H4 (cell line): ENCODE measurements around the gene SSR1. TPM values are rescaled to one million over a fixed set of nuclear protein-coding genes. Genes with fewer than 3 reads are reported as not detected.

Experiments
- DNase-seq: peaks from one replicate; pipeline ENCODE4 v3.0.0-alpha.2; 2015; ENCODE audit warnings: low spot score
- total RNA-seq: library from RNA; depleted of rRNA; stranded (reverse); fragments of >200 nt; shearing (Covaris generic); gene quantifications from 2 replicates; pipeline ENCODE4 v1.2.3, GENCODE V29; 2014

Gene SSR1
- total RNA-seq, 1 experiment from 2014 or later: 127 TPM

DNA sequence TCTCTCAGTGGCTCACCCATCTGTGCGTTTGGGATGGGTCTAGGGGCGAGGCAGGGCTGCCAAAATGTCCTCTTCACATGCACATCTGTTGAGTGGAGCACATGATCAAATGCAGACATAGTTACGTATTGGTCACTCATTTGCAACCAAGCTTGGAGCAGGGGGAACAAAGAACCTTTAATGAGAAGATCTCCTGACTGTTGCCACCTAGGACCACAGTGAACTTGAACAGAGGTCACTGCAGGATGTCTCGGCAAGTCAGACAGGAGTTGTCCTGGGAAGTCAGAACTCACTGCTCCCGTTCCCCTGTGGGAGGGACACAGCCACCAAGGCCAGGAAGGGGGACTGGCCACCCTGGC lies 73.4 kb downstream of the SSR1 start:
- DNase-seq: no peak

DNA sequence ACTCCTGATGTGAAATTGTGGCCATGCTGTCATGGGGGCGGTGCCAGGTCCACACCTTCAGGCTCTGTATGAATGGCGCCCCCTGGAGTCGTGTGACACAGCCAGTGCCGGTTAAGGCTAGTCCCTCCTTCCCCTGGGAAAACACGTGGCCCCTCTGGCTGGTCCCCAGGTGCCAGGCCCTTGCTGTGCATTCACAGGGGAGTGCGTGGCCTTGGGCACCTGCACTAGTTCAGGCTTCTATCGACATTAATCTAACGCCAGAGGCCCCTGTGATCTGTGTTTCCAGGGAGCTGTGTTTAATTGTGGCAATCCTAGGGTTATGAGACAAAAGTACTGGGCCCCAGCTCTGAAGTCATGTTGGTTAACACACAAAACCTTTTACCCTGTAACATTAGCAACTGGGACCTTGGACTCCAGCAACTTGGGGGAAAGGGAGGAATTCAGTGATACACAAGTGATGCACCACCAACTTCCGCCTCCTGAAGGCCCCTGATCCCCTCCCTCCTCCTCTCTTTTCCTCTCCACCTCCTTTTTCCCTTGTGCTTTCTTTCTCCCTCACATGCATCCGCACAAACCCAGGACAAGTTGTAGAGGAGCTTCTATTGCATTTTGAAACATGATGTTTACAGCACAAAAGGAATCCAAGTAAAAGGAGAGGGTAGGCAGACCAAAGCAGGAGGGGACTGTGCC lies 74.0 kb downstream of the SSR1 start:
- DNase-seq: peak; percentile 78

- no peak for DNase-seq
Observed at GRCh38 chr6:7238526-7238899, 74.5 kb downstream of the SSR1 start.

- no peak for DNase-seq
Observed at GRCh38 chr6:7237653-7238188, 75.3 kb downstream of the SSR1 start.

- no peak for DNase-seq
Observed at GRCh38 chr6:7236306-7237209, 76.4 kb downstream of the SSR1 start.

DNA sequence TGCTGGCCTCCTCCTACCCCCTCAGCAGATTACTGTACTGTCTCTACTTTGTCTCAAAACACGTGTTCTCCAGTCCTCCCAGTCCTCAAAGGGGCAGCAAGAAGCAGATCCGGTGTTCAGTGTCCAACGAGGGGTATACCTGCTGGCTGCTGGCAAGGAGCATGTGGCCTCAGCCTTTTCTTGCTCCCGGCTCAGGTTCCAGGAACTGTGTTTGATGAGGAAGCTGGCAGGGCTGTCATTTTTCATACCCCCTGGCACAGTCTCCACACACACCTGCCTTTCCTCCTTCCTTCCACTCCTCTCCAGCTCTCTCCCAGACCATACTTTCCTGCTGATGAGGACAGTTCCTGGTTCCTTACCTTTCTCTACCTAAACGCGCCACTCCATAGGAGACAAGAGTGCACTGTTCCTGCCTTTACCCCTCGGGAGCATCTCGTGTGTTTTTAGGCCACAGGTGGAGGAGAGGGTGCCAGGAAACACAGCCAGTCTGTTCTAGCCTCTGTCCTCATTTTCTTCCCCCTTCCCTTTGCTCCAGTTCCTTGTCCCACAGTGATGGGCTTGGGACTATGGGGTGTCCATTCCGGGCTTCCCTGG lies 77.2 kb downstream of the SSR1 start:
- no peak for DNase-seq

DNA sequence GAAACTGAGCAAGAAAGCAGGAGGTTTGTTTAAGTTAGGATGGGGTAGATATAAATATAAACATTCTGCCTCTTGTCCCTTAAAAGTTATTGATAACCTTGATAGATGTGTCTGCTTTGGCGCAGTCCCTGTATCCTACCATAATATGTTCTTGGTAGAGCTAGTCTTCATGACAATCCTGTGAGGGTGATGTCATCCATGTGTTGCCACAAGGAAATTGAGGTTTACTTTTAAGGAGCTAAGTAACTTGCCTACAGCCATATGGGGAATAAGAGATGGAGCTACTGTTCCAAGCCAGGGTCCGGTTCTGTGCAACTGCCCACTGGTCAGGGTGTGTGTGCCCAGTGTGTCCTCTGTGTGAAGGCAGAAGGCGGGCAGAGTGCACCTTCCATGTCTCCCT lies 78.5 kb downstream of the SSR1 start:
- DNase-seq: no peak

DNA sequence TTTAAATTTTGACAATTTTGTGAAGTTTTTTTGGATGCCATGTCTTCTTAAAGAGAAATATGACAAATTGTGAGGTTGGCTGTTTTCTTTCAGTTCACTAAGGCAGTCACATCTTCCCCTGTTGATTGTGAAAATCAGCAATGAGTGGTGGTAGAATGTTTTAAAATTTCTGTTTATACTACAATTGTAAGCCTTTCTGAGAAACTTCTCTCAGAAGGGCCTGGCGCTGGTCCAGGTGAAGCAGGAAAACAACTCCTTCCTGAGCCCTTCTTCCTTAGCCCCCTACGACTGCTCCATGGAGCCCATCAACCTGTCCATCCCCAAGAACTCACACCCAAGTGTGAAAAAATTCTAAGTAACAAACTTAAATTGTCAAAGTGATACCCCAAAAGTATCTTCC lies 80.6 kb downstream of the SSR1 start:
- no peak for DNase-seq

DNA sequence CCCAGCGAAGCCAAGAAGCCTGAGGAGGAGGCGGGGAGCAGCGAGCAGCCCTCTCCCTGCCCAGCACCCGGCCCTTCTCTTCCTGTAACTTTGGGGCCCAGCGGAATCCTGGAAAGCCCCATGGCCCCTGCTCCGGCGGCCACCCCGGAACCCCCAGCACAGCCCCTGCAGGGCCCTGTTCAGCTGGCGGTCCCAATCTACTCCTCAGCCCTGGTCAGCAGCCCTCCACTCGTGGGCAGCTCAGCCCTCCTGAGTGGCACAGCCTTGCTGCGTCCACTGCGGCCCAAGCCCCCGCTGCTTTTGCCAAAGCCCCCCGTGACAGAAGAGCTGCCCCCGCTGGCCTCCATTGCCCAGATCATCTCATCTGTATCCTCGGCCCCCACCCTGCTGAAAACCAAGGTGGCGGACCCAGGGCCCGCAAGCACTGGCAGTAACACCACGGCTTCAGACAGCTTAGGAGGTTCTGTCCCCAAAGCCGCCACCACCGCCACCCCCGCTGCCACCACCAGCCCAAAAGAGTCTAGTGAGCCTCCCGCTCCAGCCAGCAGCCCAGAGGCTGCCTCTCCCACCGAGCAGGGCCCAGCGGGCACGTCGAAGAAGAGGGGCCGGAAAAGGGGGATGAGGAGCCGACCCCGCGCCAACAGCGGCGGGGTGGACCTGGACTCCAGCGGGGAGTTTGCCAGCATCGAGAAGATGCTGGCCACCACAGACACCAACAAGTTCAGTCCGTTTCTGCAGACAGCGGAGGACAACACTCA lies 81.9 kb downstream of the SSR1 start:
- DNase-seq: no peak

DNA sequence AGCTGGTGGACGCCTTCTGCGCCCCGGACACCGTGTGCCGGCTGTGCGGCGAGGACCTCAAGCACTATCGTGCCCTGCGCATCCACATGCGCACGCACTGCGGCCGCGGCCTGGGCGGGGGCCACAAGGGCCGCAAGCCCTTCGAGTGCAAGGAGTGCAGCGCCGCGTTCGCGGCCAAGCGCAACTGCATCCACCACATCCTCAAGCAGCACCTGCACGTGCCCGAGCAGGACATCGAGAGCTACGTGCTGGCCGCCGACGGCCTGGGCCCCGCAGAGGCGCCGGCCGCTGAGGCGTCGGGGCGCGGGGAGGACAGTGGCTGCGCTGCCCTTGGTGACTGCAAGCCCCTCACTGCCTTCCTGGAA lies 82.7 kb downstream of the SSR1 start:
- DNase-seq: no peak

GRCh38 chr6:7229376-7230326 lies 83.3 kb downstream of the SSR1 start:
- DNase-seq: no peak

GRCh38 chr6:7228662-7229375 lies 84.2 kb downstream of the SSR1 start:
- no peak for DNase-seq

- no peak for DNase-seq
Observed at GRCh38 chr6:7224731-7225130, 88.3 kb downstream of the SSR1 start.

DNA sequence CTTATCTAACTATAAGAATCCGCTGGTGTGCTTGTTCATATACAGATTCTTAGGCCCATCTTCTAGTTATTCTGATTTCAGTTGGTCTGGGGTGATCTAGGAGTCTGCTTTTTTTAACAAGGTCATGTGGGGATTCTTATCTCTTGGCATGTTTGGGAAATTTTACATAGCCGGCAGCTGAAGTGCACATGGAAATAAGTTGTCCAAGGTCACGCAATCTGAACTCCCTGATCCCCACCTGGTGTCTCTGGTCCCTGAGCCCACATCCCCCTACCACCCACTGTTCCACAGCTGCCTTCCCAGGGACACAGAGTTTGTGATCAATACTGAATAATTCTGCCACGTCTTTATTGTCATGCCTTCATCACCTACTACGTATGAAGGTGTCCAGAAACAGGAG lies 90.8 kb downstream of the SSR1 start:
- DNase-seq: no peak

GRCh38 chr6:7219310-7219709 lies 93.7 kb downstream of the SSR1 start:
- no peak for DNase-seq

DNA sequence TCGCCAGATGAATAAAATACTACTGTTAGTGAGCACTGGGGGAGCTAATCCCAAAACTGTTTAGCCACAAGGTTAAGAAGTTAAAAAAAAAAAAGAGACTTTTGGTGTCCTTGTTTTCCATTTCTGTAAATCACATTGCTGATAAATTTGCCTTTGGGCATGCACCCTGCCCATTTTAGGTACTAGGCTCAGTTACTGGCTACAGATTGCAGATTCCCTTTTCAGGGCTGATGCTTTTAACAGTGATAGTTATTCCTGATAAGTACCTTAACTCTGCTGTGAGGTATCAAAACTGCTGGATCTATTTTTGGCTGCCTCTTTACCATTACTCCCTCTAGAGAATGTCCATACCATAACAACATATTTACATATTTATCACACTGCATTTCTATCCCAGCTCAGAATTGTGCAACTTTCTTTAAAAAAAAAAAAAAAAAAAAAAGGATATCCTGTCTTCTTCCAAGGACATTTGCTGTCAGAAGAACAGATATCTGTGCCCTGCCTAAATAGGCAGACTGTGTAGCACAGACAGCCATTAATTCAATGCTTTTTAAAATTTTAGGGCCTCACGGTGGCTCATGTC lies 94.5 kb downstream of the SSR1 start:
- no peak for DNase-seq
